ENCODE data around the gene REPS1.

- TF ChIP-seq CTCF (IDR thresholded peaks at IDR 0.05) (no peak), POLR2A (IDR thresholded peaks at IDR 0.05) (no peak), EP300 (IDR thresholded peaks at IDR 0.05; ENCODE audit: low read depth) (no peak)
Measured at GRCh38 chr6:138882369-138883017, 105.6 kb downstream of the REPS1 start.

All from transverse colon (tissue), 3 donors.